ENCODE measurements around the gene CD27. TPM values are rescaled to one million over a fixed set of nuclear protein-coding genes. Genes with fewer than 3 reads are reported as not detected.

Gene CD27
- total RNA-seq, 1 experiment from 2014 or later, result not detected

- TF ChIP-seq CTCF (IDR thresholded peaks at IDR 0.05; ENCODE audit: unreplicated experiment), result no peak
- peaks cover 25% of the 10 kb centered on the region for H3K4me1 Mint-ChIP-seq (ENCODE audit: low read depth, unreplicated experiment)
- H3K36me3 Mint-ChIP-seq (ENCODE audit: insufficient read depth, unreplicated experiment), result peaks cover 39% of the 10 kb centered on the region
- H3K27me3 Mint-ChIP-seq (ENCODE audit: unreplicated experiment), result no peaks in the 10 kb centered on the region
- H3K27ac Mint-ChIP-seq (ENCODE audit: unreplicated experiment), result peak within 1 kb of the TSS; percentile 86
- no peaks in the 10 kb centered on the region for H3K9me3 Mint-ChIP-seq (ENCODE audit: low read depth, unreplicated experiment)
- H3K4me3 Mint-ChIP-seq (ENCODE audit: low read depth, unreplicated experiment), result peak within 1 kb of the TSS; percentile 94
- peak; percentile 73 for DNase-seq
- intact Hi-C loops (cut with micrococcal nuclease; ENCODE audit: unreplicated experiment), result no loop called here
- BruUV-seq (replicated peaks), result no TSS peak
- CTCF ChIA-PET, result interaction anchor here (1.1 kb wide), 1 partner anchor 115 kb away, joined by 4 read pairs; no protein-coding TSS in a partner anchor
Measured at GRCh38 chr12:6451348-6452244, 6.8 kb downstream of the CD27 start, which contains the start of gene TAPBPL. Gene TAPBPL (plus strand): TSS chr12:6452042. CDS start chr12:6452249, 207 bp downstream.

GRCh38 chr12:6452245-6452943, 7.6 kb downstream of the CD27 start:
- Mint-ChIP-seq H3K36me3 (ENCODE audit: insufficient read depth, unreplicated experiment) (peaks cover 36% of the 10 kb centered on the region), H3K27me3 (ENCODE audit: unreplicated experiment) (no peaks in the 10 kb centered on the region), H3K4me1 (ENCODE audit: low read depth, unreplicated experiment) (peaks cover 25% of the 10 kb centered on the region), H3K4me3 (ENCODE audit: low read depth, unreplicated experiment) (peak overlapping the region; percentile 94), H3K27ac (ENCODE audit: unreplicated experiment) (peak overlapping the region; percentile 86), H3K9me3 (ENCODE audit: low read depth, unreplicated experiment) (no peaks in the 10 kb centered on the region)
- intact Hi-C loops (cut with micrococcal nuclease; ENCODE audit: unreplicated experiment), result no loop called here
- no TSS peak for BruUV-seq (replicated peaks)
- peak; percentile 14 for DNase-seq
- no peak for TF ChIP-seq CTCF (IDR thresholded peaks at IDR 0.05; ENCODE audit: unreplicated experiment)
- CTCF ChIA-PET, result interaction anchor here (1.0 to 1.1 kb wide), 2 partner anchors 13 to 116 kb away, joined by 3 to 4 read pairs; no protein-coding TSS in a partner anchor

- CTCF ChIA-PET, result interaction anchor here (1.0 kb wide), 1 partner anchor 12 kb away, joined by 3 read pairs; no protein-coding TSS in a partner anchor
- Mint-ChIP-seq H3K4me1 (ENCODE audit: low read depth, unreplicated experiment) (peaks cover 25% of the 10 kb centered on the region), H3K27me3 (ENCODE audit: unreplicated experiment) (no peaks in the 10 kb centered on the region), H3K36me3 (ENCODE audit: insufficient read depth, unreplicated experiment) (peaks cover 33% of the 10 kb centered on the region), H3K9me3 (ENCODE audit: low read depth, unreplicated experiment) (no peaks in the 10 kb centered on the region), H3K27ac (ENCODE audit: unreplicated experiment) (peak overlapping the region; percentile 86), H3K4me3 (ENCODE audit: low read depth, unreplicated experiment) (peak overlapping the region; percentile 94)
- DNase-seq, result no peak
- intact Hi-C loops (cut with micrococcal nuclease; ENCODE audit: unreplicated experiment), result no loop called here
- TF ChIP-seq CTCF (IDR thresholded peaks at IDR 0.05; ENCODE audit: unreplicated experiment), result no peak
- BruUV-seq (replicated peaks), result no TSS peak
Measured at GRCh38 chr12:6452944-6453630, 8.3 kb downstream of the CD27 start.
